Choroid plexus epithelial cell (primary cell): ENCODE measurements around the gene CRTAP.

ENCODE experiments used
- DNase-seq: peaks from one replicate; pipeline ENCODE4 v3.0.0-alpha.2; 2010; ENCODE audit warnings: low read depth
- H3K4me3 ChIP-seq: 2 replicates; pipeline ENCODE4 v1.5.1; 2011; ENCODE audit warnings: low read depth, mild to moderate bottlenecking, control low read depth, low read length, moderate library complexity
- TF ChIP-seq, protein P1 (sequence below): conservative IDR thresholded peaks from 2 replicates; pipeline ENCODE4 v1.5.1; 2011; ENCODE audit warnings: low read depth, mild to moderate bottlenecking, control low read depth, inconsistent platforms, low read length, moderate library complexity

The CRTAP gene

DNA sequence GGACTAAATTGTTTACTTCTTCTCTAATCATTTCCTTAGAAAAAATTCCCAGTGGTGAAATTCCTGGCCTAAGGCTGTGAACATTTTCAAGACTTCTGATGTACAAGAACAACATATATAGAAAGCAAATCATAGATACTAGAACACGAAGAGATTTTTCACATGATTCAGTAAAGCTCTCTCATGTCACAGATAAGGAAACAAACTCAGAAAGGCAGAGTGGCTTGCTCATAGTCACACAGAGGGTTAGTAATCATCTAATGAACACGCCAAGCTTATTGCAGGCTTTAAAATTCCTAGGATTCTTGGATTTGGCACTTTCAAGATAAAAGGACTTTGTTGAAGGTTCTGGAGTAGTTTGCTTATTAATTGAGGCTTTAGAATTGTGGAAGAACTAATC is 26.2 kb downstream of the CRTAP start:
- no peak for DNase-seq
- H3K4me3 ChIP-seq, result no peak overlapping the region
- TF ChIP-seq, protein P1, sequence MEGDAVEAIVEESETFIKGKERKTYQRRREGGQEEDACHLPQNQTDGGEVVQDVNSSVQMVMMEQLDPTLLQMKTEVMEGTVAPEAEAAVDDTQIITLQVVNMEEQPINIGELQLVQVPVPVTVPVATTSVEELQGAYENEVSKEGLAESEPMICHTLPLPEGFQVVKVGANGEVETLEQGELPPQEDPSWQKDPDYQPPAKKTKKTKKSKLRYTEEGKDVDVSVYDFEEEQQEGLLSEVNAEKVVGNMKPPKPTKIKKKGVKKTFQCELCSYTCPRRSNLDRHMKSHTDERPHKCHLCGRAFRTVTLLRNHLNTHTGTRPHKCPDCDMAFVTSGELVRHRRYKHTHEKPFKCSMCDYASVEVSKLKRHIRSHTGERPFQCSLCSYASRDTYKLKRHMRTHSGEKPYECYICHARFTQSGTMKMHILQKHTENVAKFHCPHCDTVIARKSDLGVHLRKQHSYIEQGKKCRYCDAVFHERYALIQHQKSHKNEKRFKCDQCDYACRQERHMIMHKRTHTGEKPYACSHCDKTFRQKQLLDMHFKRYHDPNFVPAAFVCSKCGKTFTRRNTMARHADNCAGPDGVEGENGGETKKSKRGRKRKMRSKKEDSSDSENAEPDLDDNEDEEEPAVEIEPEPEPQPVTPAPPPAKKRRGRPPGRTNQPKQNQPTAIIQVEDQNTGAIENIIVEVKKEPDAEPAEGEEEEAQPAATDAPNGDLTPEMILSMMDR, result no peak

DNA sequence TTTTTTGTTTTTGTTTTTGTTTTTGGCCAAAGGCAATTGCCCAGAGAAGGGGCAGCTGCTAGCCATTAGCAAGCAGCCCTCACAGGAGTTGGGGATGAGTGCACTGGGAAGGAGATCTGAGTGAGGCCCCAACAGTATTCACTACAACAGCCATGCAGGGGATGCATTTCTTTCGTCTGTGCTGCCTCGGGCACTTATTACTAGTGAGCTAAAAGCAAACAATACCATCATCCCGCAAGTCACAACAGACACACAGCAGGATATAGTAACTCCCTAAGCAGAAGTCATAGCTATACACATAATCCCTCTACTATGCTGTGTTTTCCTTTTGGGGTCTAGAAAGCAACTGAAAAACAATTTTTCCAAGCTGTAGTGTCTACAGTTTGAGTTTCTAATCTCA is 27.2 kb downstream of the CRTAP start:
- no peak for DNase-seq
- TF ChIP-seq, protein P1, result no peak
- H3K4me3 ChIP-seq, result no peak overlapping the region

DNA sequence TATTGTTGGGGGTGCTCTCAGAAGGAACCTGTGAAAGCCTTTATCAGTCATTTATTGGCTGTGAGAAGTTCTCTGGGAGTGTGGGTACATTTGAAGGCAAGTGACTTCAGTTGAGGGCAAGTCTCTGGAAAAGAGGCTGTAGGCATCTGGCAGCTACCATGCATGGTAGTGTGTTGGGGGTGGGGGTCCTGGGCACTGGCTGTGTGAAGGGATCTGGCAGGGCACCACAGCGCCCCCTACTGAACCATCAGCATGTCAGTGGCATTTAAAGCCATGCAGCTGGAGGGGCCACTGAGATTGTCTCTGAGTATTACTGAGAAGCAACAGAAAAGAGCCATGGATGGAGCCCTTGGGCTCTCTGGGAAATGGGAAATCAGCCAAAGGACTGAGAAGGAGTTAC is 30.6 kb downstream of the CRTAP start:
- no peak overlapping the region for H3K4me3 ChIP-seq
- DNase-seq, result no peak
- TF ChIP-seq, protein P1, result peak; percentile 48

DNA sequence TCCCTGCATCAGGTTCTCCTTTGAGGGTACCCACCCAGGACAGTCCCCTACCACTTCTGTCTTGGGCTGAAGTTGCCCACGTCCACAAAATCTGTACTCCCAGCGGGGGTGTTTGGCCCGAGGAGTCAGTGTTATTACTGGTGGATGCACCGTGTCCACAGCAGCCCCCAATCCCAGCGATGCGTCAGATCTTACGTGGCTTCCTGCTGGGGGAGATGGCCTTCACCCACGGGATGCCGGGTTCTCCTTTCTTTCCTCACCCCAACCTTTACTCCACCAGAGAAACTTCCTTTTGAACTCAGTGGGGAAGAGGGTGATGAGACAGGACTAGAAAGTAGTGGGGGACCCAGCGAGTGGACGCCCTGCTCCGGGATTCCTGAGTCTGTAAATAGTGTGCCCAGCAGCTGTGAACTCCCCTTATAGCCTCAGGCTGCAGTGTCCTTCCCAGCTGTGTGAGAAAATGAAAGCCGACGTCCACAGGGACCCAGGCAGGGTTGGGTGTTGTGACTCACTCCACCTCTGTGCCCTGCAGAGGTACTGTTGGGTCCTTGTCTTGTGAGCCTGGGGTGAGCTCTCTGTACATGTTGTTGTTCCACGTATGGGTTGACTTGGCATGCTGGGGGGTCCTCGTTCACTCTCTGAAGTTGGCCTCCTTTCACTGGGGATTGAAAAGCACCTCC is 31.5 kb downstream of the CRTAP start:
- peak; percentile 41 for DNase-seq
- no peak overlapping the region for H3K4me3 ChIP-seq
- TF ChIP-seq, protein P1, result no peak

DNA sequence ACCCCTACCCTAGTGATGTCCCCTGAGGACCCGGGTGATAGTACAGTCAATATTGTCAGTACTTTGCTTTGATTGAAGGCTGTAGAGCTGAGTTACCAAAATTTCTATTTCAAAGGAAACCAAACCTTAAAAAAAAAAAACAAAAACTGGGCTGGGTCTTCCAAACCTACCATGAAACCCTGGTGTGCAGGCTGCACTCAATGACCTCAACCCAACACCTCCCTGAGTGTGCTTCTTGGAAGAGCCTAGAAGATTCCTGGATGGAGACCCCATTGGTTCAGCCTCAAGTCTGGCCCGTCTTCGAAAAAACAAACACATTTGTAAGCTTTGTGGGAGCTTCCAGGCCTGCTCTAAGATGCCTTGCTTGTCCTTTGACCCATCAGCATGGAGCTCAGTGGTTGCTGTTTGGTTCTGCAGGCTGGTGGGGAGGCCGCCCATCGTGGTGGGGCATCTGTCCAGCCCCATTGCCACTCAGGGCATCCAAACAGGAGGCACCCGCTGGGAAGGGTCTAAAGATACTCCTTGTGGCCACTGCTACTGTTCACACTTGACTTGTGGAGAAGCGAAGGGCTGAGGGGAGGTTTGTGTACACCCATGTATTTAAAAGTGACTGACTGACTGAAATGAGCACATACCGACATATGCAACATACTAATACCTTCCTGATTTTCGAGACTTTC is 32.2 kb downstream of the CRTAP start:
- TF ChIP-seq, protein P1, result no peak
- no peak for DNase-seq
- no peak overlapping the region for H3K4me3 ChIP-seq

DNA sequence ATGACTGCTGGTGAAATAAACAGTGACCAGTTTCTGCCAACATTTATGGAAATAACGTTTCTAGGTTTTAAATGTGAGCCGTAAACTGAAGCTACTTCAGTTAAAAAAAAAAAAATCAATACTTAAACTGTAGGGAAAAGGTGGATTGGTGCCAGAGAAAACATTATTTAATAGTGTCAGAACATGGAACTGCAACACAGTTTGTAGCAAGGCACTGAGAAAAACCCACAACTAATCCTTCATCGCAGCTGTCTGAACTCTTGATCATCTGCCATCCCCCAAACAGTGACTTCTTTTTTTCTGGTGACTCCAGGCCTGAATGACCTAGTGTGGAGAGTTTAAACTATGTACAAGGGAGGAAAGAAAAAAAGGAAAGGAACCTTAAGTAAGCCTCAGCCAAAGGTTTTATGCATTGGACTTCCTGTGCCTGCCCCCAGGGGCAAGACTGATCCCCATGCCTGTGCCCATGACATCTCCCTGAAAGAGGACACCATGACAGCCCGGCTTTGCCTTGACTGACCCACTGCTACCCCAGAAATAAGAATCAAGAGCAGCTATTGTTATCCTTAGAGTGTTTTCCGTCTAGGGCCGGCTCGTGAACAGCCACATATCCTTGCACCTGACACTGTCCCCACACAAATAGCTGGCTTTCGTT is 33.1 kb downstream of the CRTAP start:
- peak; percentile 76 for DNase-seq
- H3K4me3 ChIP-seq, result no peak overlapping the region
- TF ChIP-seq, protein P1, result no peak

DNA sequence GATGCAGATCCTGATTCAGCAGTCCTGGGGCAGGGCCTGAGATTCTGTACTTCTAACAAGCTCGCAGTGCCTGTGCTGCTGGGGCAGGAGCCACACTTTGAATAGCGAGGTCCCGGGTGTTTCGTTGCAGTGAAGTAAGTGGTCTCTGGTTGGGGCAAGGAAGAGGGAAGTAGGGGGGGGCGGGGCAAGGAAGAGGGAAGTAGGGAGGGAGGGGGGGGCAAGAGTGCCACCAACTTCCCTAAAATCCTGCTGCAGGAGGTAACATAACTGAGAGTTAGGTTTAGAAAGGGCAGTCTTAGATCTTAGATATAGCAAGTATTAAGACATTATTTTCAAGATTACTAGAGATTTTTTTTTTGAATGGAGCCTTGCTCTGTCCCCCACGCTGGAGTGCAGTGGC is 35.5 kb downstream of the CRTAP start:
- DNase-seq, result no peak
- no peak overlapping the region for H3K4me3 ChIP-seq
- TF ChIP-seq, protein P1, result no peak
